Peyer's patch (tissue), 4 donors: Measurements from ENCODE around the gene RNF157.
"Not testable (repeated sequence)": the region's sequence is repeated elsewhere in the genome, so short reads cannot be mapped to it uniquely, and the experiment has no call there.

ENCODE experiments used
- POLR2A ChIP-seq, 2 donors: fragments of 450-650 bp; IDR thresholded peaks; one replicate each; pipeline ENCODE4 v1.5.1; 2017; ENCODE audit warnings: antibody characterized with exemption in 2 of 2, mild to moderate bottlenecking in 2 of 2, moderate library complexity in 2 of 2
- TF ChIP-seq, protein P1 (sequence below), 6 experiments: fragments of 450-650 bp in 4 of 6; fragments of 200-600 bp in 2 of 6; sonication (generic) in 1 of 6; IDR thresholded peaks; one replicate each; pipeline ENCODE4 v1.5.1; 2017 to 2019; ENCODE audit warnings: antibody characterized with exemption in 6 of 6, mild to moderate bottlenecking in 3 of 6, moderate library complexity in 1 of 6

DNA sequence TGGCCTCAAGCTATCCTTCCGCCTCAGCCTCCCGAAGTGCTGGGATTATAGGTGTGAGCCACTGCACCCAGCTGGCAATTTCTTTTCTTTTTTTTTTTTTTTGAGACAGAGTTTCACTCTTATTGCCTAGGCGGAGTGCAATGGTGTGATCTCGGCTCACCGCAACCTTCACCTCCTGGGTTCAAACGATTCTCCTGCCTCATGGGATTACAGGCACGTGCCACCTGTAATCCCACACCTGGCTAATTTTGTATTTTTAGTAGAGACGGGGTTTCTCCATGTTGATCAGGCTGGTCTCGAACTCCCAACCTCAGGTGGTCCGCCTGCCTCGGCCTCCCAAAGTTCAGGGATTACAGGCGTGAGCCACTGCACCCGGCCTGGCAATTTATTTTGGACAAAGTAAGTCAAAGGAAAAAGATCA is 27.3 kb upstream of the RNF157 start:
- TF ChIP-seq, protein P1, sequence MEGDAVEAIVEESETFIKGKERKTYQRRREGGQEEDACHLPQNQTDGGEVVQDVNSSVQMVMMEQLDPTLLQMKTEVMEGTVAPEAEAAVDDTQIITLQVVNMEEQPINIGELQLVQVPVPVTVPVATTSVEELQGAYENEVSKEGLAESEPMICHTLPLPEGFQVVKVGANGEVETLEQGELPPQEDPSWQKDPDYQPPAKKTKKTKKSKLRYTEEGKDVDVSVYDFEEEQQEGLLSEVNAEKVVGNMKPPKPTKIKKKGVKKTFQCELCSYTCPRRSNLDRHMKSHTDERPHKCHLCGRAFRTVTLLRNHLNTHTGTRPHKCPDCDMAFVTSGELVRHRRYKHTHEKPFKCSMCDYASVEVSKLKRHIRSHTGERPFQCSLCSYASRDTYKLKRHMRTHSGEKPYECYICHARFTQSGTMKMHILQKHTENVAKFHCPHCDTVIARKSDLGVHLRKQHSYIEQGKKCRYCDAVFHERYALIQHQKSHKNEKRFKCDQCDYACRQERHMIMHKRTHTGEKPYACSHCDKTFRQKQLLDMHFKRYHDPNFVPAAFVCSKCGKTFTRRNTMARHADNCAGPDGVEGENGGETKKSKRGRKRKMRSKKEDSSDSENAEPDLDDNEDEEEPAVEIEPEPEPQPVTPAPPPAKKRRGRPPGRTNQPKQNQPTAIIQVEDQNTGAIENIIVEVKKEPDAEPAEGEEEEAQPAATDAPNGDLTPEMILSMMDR (IDR thresholded peaks at IDR 0.05) = not testable (repeated sequence)
- TF ChIP-seq POLR2A (IDR thresholded peaks at IDR 0.05) = not testable (repeated sequence)
